Endothelial cell of umbilical vein (primary cell): ENCODE measurements around the gene EXOC5. TPM values are rescaled to one million over a fixed set of nuclear protein-coding genes. Genes with fewer than 3 reads are reported as not detected.

Experiments
- BruUV-seq: library from RNA; stranded (reverse); fragments of 400-500 nt; replicated peaks from 2 replicates; lab custom pipeline; 2021; lab: Mats Ljungman, UMichigan
- CTCF ChIA-PET: fragments of 300-600, 350-600 bp; sonication (Branson Sonifier 250); formaldehyde crosslinking; loops from one replicate; lab custom pipeline; 2021; ENCODE audit warnings: antibody characterized with exemption, inconsistent platforms; lab: Charles Lee
- POLR2A ChIA-PET: fragments of 300-600, 350-600 bp; sonication (Branson Sonifier 250); formaldehyde crosslinking; loops from one replicate; lab custom pipeline; 2021; ENCODE audit warnings: antibody characterized with exemption, inconsistent platforms; lab: Charles Lee
- DNase-seq: peaks from one replicate; pipeline ENCODE4 v3.0.0-alpha.2; 2011; ENCODE audit warnings: low read depth, low spot score
- FAIRE-seq: peaks from 2 replicates; lab custom pipeline; 2011; peaks lifted over from hg19 to GRCh38; lab: Jason Lieb, UNC
- H2AFZ ChIP-seq: 2 replicates; pipeline ENCODE4 v1.6.0; 2012; ENCODE audit warnings: low read depth, low read length, control low read depth, inconsistent platforms
- H3K27ac ChIP-seq: 2 replicates; pipeline ENCODE4 v1.5.1; 2011; ENCODE audit warnings: low read depth, mild to moderate bottlenecking, control low read depth, low read length, moderate library complexity; ENCODE audit not compliant: insufficient read depth
- H3K27me3 ChIP-seq, 2 experiments: 2 replicates each; pipeline versions ENCODE4 v1.6.0 to v1.6.1; 2011; ENCODE audit warnings: low read length in 2 of 2, mixed read lengths in 1 of 2; ENCODE audit not compliant: control insufficient read depth in 2 of 2, insufficient read depth in 2 of 2
- H3K36me3 ChIP-seq, 2 experiments: 2 replicates in 1 of 2; 3 replicates in 1 of 2; pipeline ENCODE4 v1.5.1; 2011; ENCODE audit warnings: low read length in 2 of 2, mild to moderate bottlenecking in 1 of 2, moderate library complexity in 1 of 2; ENCODE audit not compliant: control insufficient read depth in 2 of 2, insufficient read depth in 2 of 2; ENCODE audit errors: extremely low read depth in 1 of 2
- H3K4me1 ChIP-seq: 3 replicates; pipeline ENCODE4 v1.5.1; 2011; ENCODE audit warnings: mild to moderate bottlenecking, low read length; ENCODE audit not compliant: control insufficient read depth, insufficient read depth; ENCODE audit errors: extremely low read depth
- H3K4me2 ChIP-seq: 2 replicates; pipeline ENCODE4 v1.6.1; 2011; ENCODE audit warnings: low read length, control low read depth, mixed read lengths; ENCODE audit not compliant: insufficient read depth
- H3K4me3 ChIP-seq, 3 experiments: fragments of 200-600 bp in 1 of 3; sonication (generic), shearing (Covaris generic) in 1 of 3; replicated peaks in 1 of 3; 2 replicates each; pipeline ENCODE4 v1.5.1; 2011 to 2016; ENCODE audit warnings: control low read depth in 3 of 3, low read length in 3 of 3, mild to moderate bottlenecking in 2 of 3, inconsistent platforms in 1 of 3, low read depth in 1 of 3, moderate library complexity in 1 of 3; ENCODE audit not compliant: insufficient read depth in 1 of 3
- H3K79me2 ChIP-seq: 2 replicates; pipeline ENCODE4 v1.6.0; 2012; ENCODE audit warnings: low read length, inconsistent platforms; ENCODE audit not compliant: control insufficient read depth, insufficient read depth
- H3K9ac ChIP-seq: replicated peaks from 2 replicates; pipeline ENCODE3; 2011; ENCODE audit warnings: low read length, control low read depth; ENCODE audit not compliant: insufficient read depth; ENCODE audit errors: extremely low read depth
- H3K9me1 ChIP-seq: replicated peaks from 3 replicates; pipeline ENCODE4 v1.6.0; 2011; ENCODE audit warnings: mild to moderate bottlenecking, low read length; ENCODE audit not compliant: control insufficient read depth, insufficient read depth; ENCODE audit errors: extremely low read depth
- H3K9me3 ChIP-seq: replicated peaks from 2 replicates; pipeline ENCODE4 v1.5.1; 2012; ENCODE audit warnings: low read length, inconsistent platforms; ENCODE audit not compliant: control insufficient read depth, insufficient read depth
- H4K20me1 ChIP-seq: replicated peaks from 2 replicates; pipeline ENCODE3; 2011; ENCODE audit warnings: mild to moderate bottlenecking, low read length; ENCODE audit not compliant: control insufficient read depth, insufficient read depth; ENCODE audit errors: extremely low read depth
- FOS ChIP-seq: IDR thresholded peaks from 2 replicates; pipeline ENCODE4 v1.6.1; 2011; ENCODE audit warnings: mild to moderate bottlenecking, low read length, moderate library complexity, borderline replicate concordance; ENCODE audit not compliant: insufficient read depth
- GATA2 ChIP-seq: IDR thresholded peaks from 2 replicates; pipeline ENCODE4 v1.7.0; 2011; ENCODE audit warnings: low read depth, mild to moderate bottlenecking, moderate library complexity, mixed read lengths, low read length; ENCODE audit not compliant: insufficient read length, insufficient read depth
- JUN ChIP-seq: IDR thresholded peaks from 2 replicates; pipeline ENCODE4 v1.6.1; 2011; ENCODE audit warnings: borderline replicate concordance, low read depth; ENCODE audit not compliant: insufficient read length, insufficient read depth
- MAX ChIP-seq: IDR thresholded peaks from 2 replicates; pipeline ENCODE4 v1.6.1; 2011; ENCODE audit not compliant: insufficient read depth, insufficient read length
- MYC ChIP-seq: IDR thresholded peaks from one replicate; pipeline ENCODE4 v1.6.1; 2011; ENCODE audit warnings: mild to moderate bottlenecking, low read depth, low read length
- POLR2A ChIP-seq: IDR thresholded peaks from 2 replicates; pipeline ENCODE4 v1.6.1; 2012; ENCODE audit warnings: low read depth, mild to moderate bottlenecking, control low read depth, low read length
- POLR2AphosphoS5 ChIP-seq: IDR thresholded peaks from 2 replicates; pipeline ENCODE4 v1.6.1; 2012; ENCODE audit warnings: low read depth, mild to moderate bottlenecking, control low read depth, low read length, moderate library complexity; ENCODE audit not compliant: insufficient read depth
- dilution Hi-C: fragments of 300-500 bp; cut with MboI; formaldehyde crosslinking; loops from one replicate; pipeline ENCODE4 v1.15.0; 2019; ENCODE audit warnings: low sequenced_read_pairs; ENCODE audit not compliant: extremely low pct_ligation_motif_present
- intact Hi-C: fragments of 100-400 bp; cut with micrococcal nuclease; formaldehyde crosslinking; loops from one replicate; pipeline ENCODE4 v1.10.0; 2022
- polyA plus RNA-seq, 4 experiments: library from polyadenylated mRNA; depleted of rRNA in 3 of 4; stranded (reverse) in 3 of 4; unstranded in 1 of 4; fragments of >200 nt; gene quantifications; 2 replicates each; pipeline versions ENCODE4 v1.2.1 to v1.2.3, GENCODE V29; 2011 to 2012; ENCODE audit warnings: missing spikeins in 1 of 4
- total RNA-seq: library from RNA; stranded (reverse); gene quantifications from 2 replicates; pipeline ENCODE4 v1.2.3, GENCODE V29; 2021

The EXOC5 gene
- total and polyA plus RNA-seq, 2 donors (not counting 3 experiments of a cell fraction or from before 2014, with no cell fraction given): 23.9 to 104 TPM

- Histone ChIP-seq H3K4me1 (peaks cover 12% of the 10 kb centered on the region), H3K9me3 (no peaks in the 10 kb centered on the region), H2AFZ (no peak overlapping the region), H3K27ac (no peak overlapping the region), H3K36me3 (peaks cover 0 to 9% of the 10 kb centered on the region in 2 experiments), H3K9me1 (no peaks in the 10 kb centered on the region), H3K79me2 (peaks cover 39% of the 10 kb centered on the region), H3K4me3 (no peak overlapping the region), H4K20me1 (peaks cover 4% of the 10 kb centered on the region), H3K4me2 (no peak overlapping the region), H3K9ac (no peak overlapping the region), H3K27me3 (no peaks in the 10 kb centered on the region)
- dilution Hi-C loops (no loop called here), intact Hi-C loops (no loop called here)
- no peak for TF ChIP-seq JUN
- DNase-seq: no peak
- no TSS peak for BruUV-seq
- POLR2A ChIA-PET: no interaction called here
- CTCF ChIA-PET: no interaction called here
- FAIRE-seq: no peak
These were observed 21.6 kb downstream of the EXOC5 start for GRCh38 chr14:57246933-57247657.

DNA sequence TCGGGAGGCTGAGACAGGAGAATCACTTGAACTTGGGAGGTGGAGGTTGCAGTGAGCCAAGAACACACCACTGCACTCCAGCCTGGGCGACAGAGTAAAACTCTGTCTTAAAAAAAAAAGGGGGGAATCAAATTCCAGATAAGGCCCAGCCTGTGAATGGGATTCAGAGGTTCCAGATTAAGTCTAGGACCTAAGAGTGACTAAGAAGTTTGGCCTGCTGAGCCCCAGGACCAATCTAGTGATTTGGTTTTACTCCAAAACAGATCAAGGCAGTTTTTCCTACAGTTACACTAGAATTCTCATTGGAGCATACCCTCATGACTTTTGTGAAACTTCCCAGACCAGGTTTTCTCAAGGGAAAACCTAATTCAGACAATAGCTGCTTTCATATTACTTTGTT is 22.8 kb downstream of the EXOC5 start:
- no TSS peak for BruUV-seq
- TF ChIP-seq POLR2A: no peak
- no peak for TF ChIP-seq GATA2
- TF ChIP-seq MYC: no peak
- TF ChIP-seq MAX: no peak
- TF ChIP-seq POLR2AphosphoS5: no peak
- no peak for TF ChIP-seq FOS
- Histone ChIP-seq H3K9me3 (no peaks in the 10 kb centered on the region), H3K36me3 (peaks cover 0 to 9% of the 10 kb centered on the region in 2 experiments), H3K27me3 (no peaks in the 10 kb centered on the region), H3K4me3 (no peak overlapping the region), H2AFZ (no peak overlapping the region), H3K4me2 (no peak overlapping the region), H3K79me2 (peaks cover 29% of the 10 kb centered on the region), H3K27ac (no peak overlapping the region), H3K4me1 (peaks cover 9% of the 10 kb centered on the region), H3K9me1 (no peaks in the 10 kb centered on the region), H4K20me1 (peaks cover under 1% of the 10 kb centered on the region), H3K9ac (no peak overlapping the region)
- ChIA-PET POLR2A (no interaction called here), CTCF (interaction anchor here (1.7 to 2.4 kb wide), 2 partner anchors 9 to 10 kb away, joined by 4 to 9 read pairs; no protein-coding TSS in a partner anchor)
- dilution Hi-C loops (no loop called here), intact Hi-C loops (no loop called here)
- no peak for DNase-seq
- no peak for FAIRE-seq
